BE2C (cell line): ENCODE data around the gene TC2N.

Experiments used
- DNase-seq: peaks from one replicate; pipeline ENCODE4 v3.0.0-alpha.2; 2020
- H3K27me3 ChIP-seq: fragments of 250-450 bp; sonication (Bioruptor Pico); 2 replicates; pipeline ENCODE4 v1.5.1; 2020; ENCODE audit warnings: mild to moderate bottlenecking
- H3K36me3 ChIP-seq: fragments of 250-450 bp; sonication (Bioruptor Pico); 2 replicates; pipeline ENCODE4 v1.5.1; 2020; ENCODE audit warnings: mild to moderate bottlenecking
- H3K4me1 ChIP-seq: fragments of 250-450 bp; sonication (Bioruptor Pico); 2 replicates; pipeline ENCODE4 v1.5.1; 2020
- H3K4me3 ChIP-seq: 2 replicates; pipeline ENCODE4 v1.5.1; 2011; ENCODE audit warnings: low read depth, low read length
- H3K9me3 ChIP-seq: fragments of 250-450 bp; sonication (Bioruptor Pico); 2 replicates; pipeline ENCODE4 v1.5.1; 2020
- CTCF ChIP-seq: IDR thresholded peaks from 2 replicates; pipeline ENCODE4 v1.5.1; 2012; ENCODE audit warnings: mild to moderate bottlenecking, low read depth, low read length

The TC2N gene

GRCh38 chr14:91870001-91870400, 2.7 kb upstream of the TC2N start:
- Histone ChIP-seq H3K36me3 (no peaks in the 10 kb centered on the region), H3K4me3 (no peak overlapping the region), H3K4me1 (no peaks in the 10 kb centered on the region), H3K9me3 (no peaks in the 10 kb centered on the region), H3K27me3 (peaks cover 24% of the 10 kb centered on the region)
- no peak for DNase-seq
- no peak for TF ChIP-seq CTCF

GRCh38 chr14:91869556-91869955, 2.2 kb upstream of the TC2N start:
- Histone ChIP-seq H3K9me3 (no peaks in the 10 kb centered on the region), H3K27me3 (peaks cover 24% of the 10 kb centered on the region), H3K36me3 (no peaks in the 10 kb centered on the region), H3K4me3 (no peak overlapping the region), H3K4me1 (no peaks in the 10 kb centered on the region)
- no peak for TF ChIP-seq CTCF
- DNase-seq: no peak

GRCh38 chr14:91866511-91867295, 633 bp downstream of the TC2N start:
- no peak for TF ChIP-seq CTCF
- Histone ChIP-seq H3K4me1 (no peaks in the 10 kb centered on the region), H3K9me3 (no peaks in the 10 kb centered on the region), H3K27me3 (peaks cover 31% of the 10 kb centered on the region), H3K4me3 (no peak overlapping the region), H3K36me3 (no peaks in the 10 kb centered on the region)
- DNase-seq: no peak

GRCh38 chr14:91866061-91866460, 1.3 kb downstream of the TC2N start:
- TF ChIP-seq CTCF: no peak
- no peak for DNase-seq
- no peaks in the 10 kb centered on the region for H3K9me3 ChIP-seq
- no peaks in the 10 kb centered on the region for H3K4me1 ChIP-seq
- H3K4me3 ChIP-seq: no peak overlapping the region
- no peaks in the 10 kb centered on the region for H3K36me3 ChIP-seq
- peaks cover 31% of the 10 kb centered on the region for H3K27me3 ChIP-seq

GRCh38 chr14:91862417-91862816, 4.9 kb downstream of the TC2N start:
- TF ChIP-seq CTCF: no peak
- Histone ChIP-seq H3K36me3 (no peaks in the 10 kb centered on the region), H3K9me3 (no peaks in the 10 kb centered on the region), H3K4me1 (no peaks in the 10 kb centered on the region), H3K27me3 (peaks cover 19% of the 10 kb centered on the region), H3K4me3 (no peak overlapping the region)
- no peak for DNase-seq

GRCh38 chr14:91861091-91861490, 6.2 kb downstream of the TC2N start:
- no peak for TF ChIP-seq CTCF
- Histone ChIP-seq H3K4me1 (no peaks in the 10 kb centered on the region), H3K36me3 (no peaks in the 10 kb centered on the region), H3K9me3 (no peaks in the 10 kb centered on the region), H3K4me3 (no peak overlapping the region), H3K27me3 (peaks cover 15% of the 10 kb centered on the region)
- DNase-seq: no peak
